HepG2 (cell line): ENCODE results near the gene MAPK13. TPM values are rescaled to one million over a fixed set of nuclear protein-coding genes. Genes with fewer than 3 reads are reported as not detected.

Experiments
- BHLHE40 ChIP-seq: IDR thresholded peaks from 2 replicates; pipeline ENCODE4 v1.6.1; 2011; ENCODE audit warnings: low read length, improper control_type of control experiment
- CENPBD1 ChIP-seq: sonication (generic); formaldehyde crosslinking; IDR thresholded peaks from 2 replicates; pipeline ENCODE4 v1.8.0; 2022; ENCODE audit warnings: missing genetic modification reagents, low read depth, mild to moderate bottlenecking, borderline replicate concordance
- DR1 ChIP-seq: sonication (generic); formaldehyde crosslinking; IDR thresholded peaks from 2 replicates; pipeline ENCODE4 v1.8.0; 2021; ENCODE audit warnings: mild to moderate bottlenecking, missing genetic modification reagents, inconsistent platforms
- HNF4A ChIP-seq: sonication (generic); formaldehyde crosslinking; IDR thresholded peaks from 2 replicates; pipeline ENCODE4 v1.4.0; 2020; ENCODE audit warnings: missing genetic modification reagents
- MAFK ChIP-seq, 2 experiments: IDR thresholded peaks in 1 of 2; conservative IDR thresholded peaks in 1 of 2; 2 replicates each; pipeline ENCODE4 v1.6.1; 2011; ENCODE audit warnings: improper control_type of control experiment in 2 of 2, low read length in 2 of 2
- NONO ChIP-seq, 2 experiments: fragments of 450-650 bp in 1 of 2; sonication (generic) in 1 of 2; formaldehyde crosslinking in 1 of 2; IDR thresholded peaks in 1 of 2; conservative IDR thresholded peaks in 1 of 2; 2 replicates each; pipeline versions ENCODE4 v1.6.1 to v1.8.0; 2017 to 2022; ENCODE audit warnings: mild to moderate bottlenecking in 1 of 2, missing genetic modification reagents in 1 of 2, moderate library complexity in 1 of 2
- PAWR ChIP-seq: sonication (generic); formaldehyde crosslinking; IDR thresholded peaks from 2 replicates; pipeline ENCODE4 v1.4.0; 2020; ENCODE audit warnings: missing genetic modification reagents, mild to moderate bottlenecking, borderline replicate concordance
- PITX1 ChIP-seq: sonication (generic); formaldehyde crosslinking; IDR thresholded peaks from 2 replicates; pipeline ENCODE4 v1.5.1; 2020; ENCODE audit warnings: mild to moderate bottlenecking, missing genetic modification reagents
- RELA ChIP-seq: sonication (generic); formaldehyde crosslinking; IDR thresholded peaks from 2 replicates; pipeline ENCODE4 v1.4.0; 2020; ENCODE audit warnings: missing genetic modification reagents
- SAFB2 ChIP-seq: sonication (generic); formaldehyde crosslinking; IDR thresholded peaks from 2 replicates; pipeline ENCODE4 v1.5.1; 2020; ENCODE audit warnings: missing genetic modification reagents, low read depth, mild to moderate bottlenecking, borderline replicate concordance
- SP4 ChIP-seq: sonication (generic); formaldehyde crosslinking; IDR thresholded peaks from 2 replicates; pipeline ENCODE4 v1.8.1; 2023; ENCODE audit warnings: mild to moderate bottlenecking, missing genetic modification reagents
- ZFP90 ChIP-seq: sonication (generic); formaldehyde crosslinking; IDR thresholded peaks from 2 replicates; pipeline ENCODE4 v1.8.0; 2022; ENCODE audit warnings: missing genetic modification reagents, mild to moderate bottlenecking, inconsistent platforms, borderline replicate concordance
- ZMAT3 ChIP-seq: sonication (generic); formaldehyde crosslinking; conservative IDR thresholded peaks from 2 replicates; pipeline ENCODE4 v1.7.0; 2021; ENCODE audit warnings: missing genetic modification reagents
- ZNF160 ChIP-seq: sonication (generic); formaldehyde crosslinking; IDR thresholded peaks from 2 replicates; pipeline ENCODE4 v1.8.0; 2022; ENCODE audit warnings: mild to moderate bottlenecking, inconsistent platforms, missing genetic modification reagents
- ZNF496 ChIP-seq: sonication (generic); formaldehyde crosslinking; IDR thresholded peaks from 2 replicates; pipeline ENCODE4 v1.8.1; 2023; ENCODE audit warnings: mild to moderate bottlenecking, moderate library complexity, missing genetic modification reagents; ENCODE audit not compliant: insufficient replicate concordance
- ZNF547 ChIP-seq: sonication (generic); formaldehyde crosslinking; IDR thresholded peaks from 2 replicates; pipeline ENCODE4 v1.5.1; 2020; ENCODE audit warnings: mild to moderate bottlenecking, missing genetic modification reagents
- ZNF550 ChIP-seq: sonication (generic); formaldehyde crosslinking; IDR thresholded peaks from 2 replicates; pipeline ENCODE4 v1.4.0; 2020; ENCODE audit warnings: mild to moderate bottlenecking, missing genetic modification reagents, borderline replicate concordance
- ZNF558 ChIP-seq: sonication (generic); formaldehyde crosslinking; IDR thresholded peaks from 2 replicates; pipeline ENCODE4 v1.9.0; 2022; ENCODE audit warnings: mild to moderate bottlenecking, missing genetic modification reagents, borderline replicate concordance
- ZNF615 ChIP-seq: sonication (generic); formaldehyde crosslinking; IDR thresholded peaks from 2 replicates; pipeline ENCODE4 v1.5.0; 2020; ENCODE audit warnings: mild to moderate bottlenecking, missing genetic modification reagents, borderline replicate concordance
- ZNF746 ChIP-seq: sonication (generic); formaldehyde crosslinking; IDR thresholded peaks from 2 replicates; pipeline ENCODE4 v1.8.0; 2022; ENCODE audit warnings: mild to moderate bottlenecking, missing genetic modification reagents
- ZNF776 ChIP-seq: sonication (generic); formaldehyde crosslinking; IDR thresholded peaks from 2 replicates; pipeline ENCODE4 v1.4.0; 2020; ENCODE audit warnings: mild to moderate bottlenecking, missing genetic modification reagents
- ZNF784 ChIP-seq: sonication (generic); formaldehyde crosslinking; IDR thresholded peaks from 2 replicates; pipeline ENCODE4 v1.5.1; 2020; ENCODE audit warnings: missing genetic modification reagents, mild to moderate bottlenecking, borderline replicate concordance
- ZNF850 ChIP-seq: sonication (generic); formaldehyde crosslinking; conservative IDR thresholded peaks from 2 replicates; pipeline ENCODE4 v1.9.0; 2021; ENCODE audit warnings: mild to moderate bottlenecking, missing genetic modification reagents
- ZSCAN25 ChIP-seq: sonication (generic); formaldehyde crosslinking; IDR thresholded peaks from 2 replicates; pipeline ENCODE4 v1.8.0; 2022; ENCODE audit warnings: mild to moderate bottlenecking, missing genetic modification reagents
- ZSCAN9 ChIP-seq: IDR thresholded peaks from 2 replicates; pipeline ENCODE4 v1.6.1; 2016; ENCODE audit warnings: borderline replicate concordance
- polyA plus RNA-seq, 8 experiments: library from polyadenylated mRNA; depleted of rRNA in 3 of 8; stranded (reverse) in 7 of 8; unstranded in 1 of 8; fragments of >200 nt; fragmentation: Illumina TruSeq in 4 of 8; extraction: Trizol in 4 of 8; gene quantifications; 2 replicates each; pipeline versions ENCODE4 v1.2.1 to v1.2.3, GENCODE V29; 2011 to 2016; ENCODE audit warnings: low read depth in 4 of 8, missing spikeins in 1 of 8, mixed read lengths in 1 of 8; ENCODE audit not compliant: insufficient read depth in 1 of 8
- total RNA-seq, 5 experiments: library from RNA; depleted of rRNA; stranded (reverse); fragments of >200 nt; fragmentation: Illumina TruSeq; extraction: Trizol; gene quantifications; 2 replicates each; pipeline ENCODE4 v1.2.3, GENCODE V29; 2016; ENCODE audit warnings: low read depth in 1 of 5

Gene MAPK13
- total and polyA plus RNA-seq, 2 of the 13 experiments (the other 11 are each of a cell fraction or from before 2014, with no cell fraction given) = 12.7 to 43.4 TPM

- TF ChIP-seq ZNF784 (CRISPR knock-in tag) = no peak
- TF ChIP-seq SAFB2 = no peak
- no peak for TF ChIP-seq ZNF160 (CRISPR knock-in tag)
- no peak for TF ChIP-seq ZMAT3
- no peak for TF ChIP-seq DR1 (CRISPR knock-in tag)
- no peak for TF ChIP-seq PAWR (CRISPR knock-in tag)
- no peak for TF ChIP-seq SP4 (CRISPR knock-in tag)
- no peak for TF ChIP-seq ZNF558 (CRISPR knock-in tag)
- peak; percentile 17; the same call in 1 of the 2 replicates for TF ChIP-seq PITX1 (CRISPR knock-in tag)
- TF ChIP-seq ZNF746 (CRISPR knock-in tag) = no peak
- TF ChIP-seq ZSCAN9 (CRISPR knock-in tag) = no peak
- no peak for TF ChIP-seq ZNF776 (CRISPR knock-in tag)
- TF ChIP-seq ZNF615 = no peak
- 0 out of 2 replicates have a peak, but pooled peaks have one; percentile 58 for TF ChIP-seq ZNF550
- no peak for TF ChIP-seq ZNF850 (CRISPR knock-in tag)
- TF ChIP-seq ZNF547 (CRISPR knock-in tag) = no peak
- TF ChIP-seq MAFK (conservative IDR thresholded peaks at IDR 0.05 in 1 of 2, IDR thresholded peaks at IDR 0.05 in 1 of 2; ENCODE audit: low read length in 2 of 2) = no peak
- TF ChIP-seq NONO (IDR thresholded peaks at IDR 0.05) = no peak
- peak; percentile 63; the same call in 1 of the 2 replicates for TF ChIP-seq NONO (CRISPR knock-in tag; conservative IDR thresholded peaks at IDR 0.05)
- no peak for TF ChIP-seq HNF4A (CRISPR knock-in tag)
- TF ChIP-seq CENPBD1 (CRISPR knock-in tag) = no peak
- no peak for TF ChIP-seq ZNF496 (CRISPR knock-in tag)
- TF ChIP-seq BHLHE40 = no peak
- TF ChIP-seq RELA = no peak
- no peak for TF ChIP-seq ZFP90 (CRISPR knock-in tag)
- peak; percentile 98 for TF ChIP-seq ZSCAN25 (CRISPR knock-in tag)
Measured at GRCh38 chr6:36123270-36124139, 6.8 kb upstream of the MAPK13 start (continued).
